ENCODE measurements around the gene RNPEPL1. TPM values are rescaled to one million over a fixed set of nuclear protein-coding genes. Genes with fewer than 3 reads are reported as not detected.
A peak's percentile ranks its signal among the peaks of the same experiment; 100 is the strongest.

RNPEPL1 gene
- total RNA-seq, 4 donors from 2014 or later: 31.9 to 124 (median 99.6) TPM

GRCh38 chr2:240569998-240570530 lies 1.8 kb downstream of the RNPEPL1 start:
- H3K4me3 ChIP-seq: peak overlapping the region in 2 of 4 donors; percentile 61 to 69
- peak in 1 of 2 donors; percentile 9 for DNase-seq
- TF ChIP-seq CTCF (IDR thresholded peaks at IDR 0.05 in 4 of 5, conservative IDR thresholded peaks at IDR 0.05 in 1 of 5): no peak
- TF ChIP-seq POLR2A (IDR thresholded peaks at IDR 0.05): no peak
- H3K4me1 ChIP-seq: peaks cover 32 to 35% of the 10 kb centered on the region in 2 donors
- intact Hi-C loops (cut with DNase I; ENCODE audit: low total_unique reads): loop anchor here (5.0 kb wide), 1 partner anchor 338 kb away; no protein-coding TSS in a partner anchor
- H3K27me3 ChIP-seq: no peaks in the 10 kb centered on the region
- no peak for ATAC-seq
- H3K9me3 ChIP-seq: no peaks in the 10 kb centered on the region
- H3K36me3 ChIP-seq: peaks cover 0 to 12% of the 10 kb centered on the region in 2 donors
- in situ Hi-C loops (cut with MboI; ENCODE audit: low sequenced_read_pairs in 4 of 4): no loop called here
- H3K27ac ChIP-seq: no peak overlapping the region

- intact Hi-C loops (cut with DNase I; ENCODE audit: low total_unique reads) (no loop called here), in situ Hi-C loops (cut with MboI; ENCODE audit: low sequenced_read_pairs in 4 of 4) (no loop called here)
- H3K27me3 ChIP-seq: no peaks in the 10 kb centered on the region
- H3K4me3 ChIP-seq: no peak overlapping the region
- no peaks in the 10 kb centered on the region for H3K9me3 ChIP-seq
- DNase-seq (peak in 1 of 2 donors; percentile 9), ATAC-seq (no peak)
- no peak overlapping the region for H3K27ac ChIP-seq
- TF ChIP-seq CTCF (IDR thresholded peaks at IDR 0.05 in 4 of 5, conservative IDR thresholded peaks at IDR 0.05 in 1 of 5) (no peak), POLR2A (IDR thresholded peaks at IDR 0.05) (no peak)
- H3K36me3 ChIP-seq: peaks cover 0 to 19% of the 10 kb centered on the region in 2 donors
- H3K4me1 ChIP-seq: peaks cover 31 to 34% of the 10 kb centered on the region in 2 donors
These were observed 2.4 kb downstream of the RNPEPL1 start for GRCh38 chr2:240570531-240571313.

- H3K9me3 ChIP-seq: no peaks in the 10 kb centered on the region
- H3K36me3 ChIP-seq: peaks cover 0 to 24% of the 10 kb centered on the region in 2 donors
- H3K27ac ChIP-seq: no peak overlapping the region
- no peak overlapping the region for H3K4me3 ChIP-seq
- DNase-seq (peak in 1 of 2 donors; percentile 9), ATAC-seq (no peak)
- H3K27me3 ChIP-seq: no peaks in the 10 kb centered on the region
- intact Hi-C loops (cut with DNase I; ENCODE audit: low total_unique reads): no loop called here
- TF ChIP-seq POLR2A (IDR thresholded peaks at IDR 0.05): no peak
- no peak for TF ChIP-seq CTCF (IDR thresholded peaks at IDR 0.05 in 4 of 5, conservative IDR thresholded peaks at IDR 0.05 in 1 of 5)
- in situ Hi-C loops (cut with MboI; ENCODE audit: low sequenced_read_pairs in 4 of 4): no loop called here
- H3K4me1 ChIP-seq: peaks cover 25 to 29% of the 10 kb centered on the region in 2 donors
These were observed 3.2 kb downstream of the RNPEPL1 start for GRCh38 chr2:240571314-240571973.

GRCh38 chr2:240572141-240573031 lies 4.1 kb downstream of the RNPEPL1 start:
- no peak for ATAC-seq
- no peak overlapping the region for H3K27ac ChIP-seq
- DNase-seq: peak in 1 of 2 donors; percentile 8
- in situ Hi-C loops (cut with MboI; ENCODE audit: low sequenced_read_pairs in 4 of 4): no loop called here
- H3K4me1 ChIP-seq: peaks cover 16 to 20% of the 10 kb centered on the region in 2 donors
- H3K9me3 ChIP-seq: no peaks in the 10 kb centered on the region
- no peaks in the 10 kb centered on the region for H3K27me3 ChIP-seq
- H3K36me3 ChIP-seq: peaks cover 0 to 32% of the 10 kb centered on the region in 2 donors
- TF ChIP-seq CTCF (IDR thresholded peaks at IDR 0.05 in 4 of 5, conservative IDR thresholded peaks at IDR 0.05 in 1 of 5) (no peak), POLR2A (IDR thresholded peaks at IDR 0.05) (no peak)
- intact Hi-C loops (cut with DNase I; ENCODE audit: low total_unique reads): no loop called here
- no peak overlapping the region for H3K4me3 ChIP-seq

Measured in gastrocnemius medialis (tissue), 4 donors.